GM18526 (cell line): ENCODE results near the gene RMND5B.

Experiments used
- POLR2A ChIP-seq: IDR thresholded peaks from 3 replicates; pipeline ENCODE4 v1.6.1; 2011; ENCODE audit not compliant: insufficient read length; ENCODE audit errors: extremely low read depth

RMND5B gene

GRCh38 chr5:178149199-178149932 is 18.6 kb downstream of the RMND5B start:
- no peak for TF ChIP-seq POLR2A

GRCh38 chr5:178150977-178151734 is 20.3 kb downstream of the RMND5B start:
- peak; percentile 30 for TF ChIP-seq POLR2A

- TF ChIP-seq POLR2A: no peak
Measured at GRCh38 chr5:178152491-178153444, 22.0 kb downstream of the RMND5B start.

DNA sequence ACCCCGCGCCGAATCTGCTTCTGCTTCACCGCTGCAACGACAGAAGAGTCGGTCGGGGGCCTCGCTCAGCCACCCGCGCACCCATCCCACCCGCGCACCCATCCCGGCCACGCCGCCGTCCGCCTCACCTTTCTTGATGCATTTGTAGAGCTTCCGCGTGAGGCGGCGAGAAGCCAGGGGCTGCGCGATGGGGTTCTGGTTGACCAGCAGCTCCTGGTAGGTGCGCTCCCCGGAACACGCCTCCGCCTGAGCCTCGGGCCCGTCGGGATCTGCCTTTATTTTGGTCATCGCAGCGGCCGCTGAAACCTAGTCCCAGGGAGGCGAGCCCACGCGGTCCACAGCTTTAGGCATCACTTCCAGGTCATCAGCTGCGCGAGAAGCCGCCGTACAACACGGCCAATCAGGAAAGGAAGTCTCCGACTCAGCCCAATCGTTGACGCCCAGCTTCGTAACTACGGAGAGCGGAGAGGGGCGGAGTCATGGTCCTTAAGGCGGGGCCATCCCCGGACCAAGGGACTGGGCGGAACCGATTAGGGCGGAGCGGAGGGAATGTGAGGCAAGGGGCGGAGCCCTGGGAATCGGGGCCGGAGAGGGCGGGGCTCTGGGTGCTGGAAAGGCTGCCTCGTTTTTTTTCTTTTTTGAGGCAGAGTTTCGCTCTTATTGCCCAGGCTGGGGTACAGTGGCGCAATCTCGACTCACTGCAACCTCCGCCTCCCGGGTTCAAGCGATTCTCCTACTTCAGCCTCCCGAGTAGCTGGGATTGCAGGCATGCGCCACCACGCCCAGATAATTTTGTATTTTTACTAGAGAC is 22.9 kb downstream of the RMND5B start, which contains the start of gene NHP2:
Gene NHP2 (minus strand): TSS at position 356 of the 811 bp plus-strand sequence. CDS start 68 bp downstream, at position 288.
- peak; percentile 59 for TF ChIP-seq POLR2A

GRCh38 chr5:178155065-178155464 is 24.3 kb downstream of the RMND5B start:
- no peak for TF ChIP-seq POLR2A

GRCh38 chr5:178160176-178160575 is 29.4 kb downstream of the RMND5B start:
- no peak for TF ChIP-seq POLR2A

DNA sequence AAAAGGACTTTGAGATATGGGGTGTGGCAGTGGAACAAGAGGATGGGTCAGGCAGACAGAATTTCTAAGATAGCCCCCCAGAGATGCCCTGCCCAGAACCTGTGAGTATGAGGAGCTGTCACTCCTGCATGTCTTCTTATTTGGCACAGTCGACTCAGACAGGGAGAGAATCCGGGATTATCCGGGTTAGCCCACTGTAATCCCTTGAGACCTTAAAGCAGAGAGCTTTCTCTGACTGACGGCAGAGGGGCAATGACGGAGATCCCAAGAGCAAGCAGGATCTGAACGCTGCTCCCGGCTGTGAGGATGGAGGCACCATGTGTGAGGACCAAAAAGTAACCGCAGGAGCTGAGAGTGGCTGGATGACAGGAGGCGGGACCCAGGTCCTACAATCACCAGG is 31.7 kb downstream of the RMND5B start:
- no peak for TF ChIP-seq POLR2A

- no peak for TF ChIP-seq POLR2A
Measured at GRCh38 chr5:178163772-178164735, 33.2 kb downstream of the RMND5B start.

- TF ChIP-seq POLR2A: no peak
Measured at GRCh38 chr5:178165581-178165980, 34.8 kb downstream of the RMND5B start.

GRCh38 chr5:178170455-178170854 is 39.6 kb downstream of the RMND5B start:
- TF ChIP-seq POLR2A: no peak

- TF ChIP-seq POLR2A: no peak
Measured at GRCh38 chr5:178174456-178174855, 43.6 kb downstream of the RMND5B start.

GRCh38 chr5:178176791-178177190 is 46.0 kb downstream of the RMND5B start:
- no peak for TF ChIP-seq POLR2A

DNA sequence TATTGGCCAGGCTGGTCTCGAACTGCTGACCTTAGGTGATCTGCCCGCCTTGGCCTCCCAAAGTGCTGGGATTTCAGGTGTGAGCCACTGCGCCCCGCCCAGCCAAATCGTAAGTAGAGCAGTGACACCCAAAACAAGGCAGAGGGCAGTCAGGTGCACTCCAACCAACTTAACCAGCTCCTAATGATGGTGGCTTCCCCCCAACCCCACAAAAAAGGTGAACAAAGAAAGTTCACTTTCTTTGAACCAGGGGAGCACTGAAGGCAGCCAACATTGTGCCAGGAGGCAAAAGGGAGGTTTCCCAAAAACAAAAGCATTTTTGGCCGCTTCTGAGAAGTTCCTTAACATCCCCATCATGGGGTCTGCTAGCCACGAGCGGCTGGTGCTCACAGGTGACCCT is 46.8 kb downstream of the RMND5B start:
- no peak for TF ChIP-seq POLR2A
